Smooth muscle cell (in vitro differentiated cells): ENCODE data around the gene EFCAB6. TPM values are rescaled to one million over a fixed set of nuclear protein-coding genes. Genes with fewer than 3 reads are reported as not detected.

Experiments used
- DNase-seq: peaks from one replicate; lab custom pipeline; 2025; ENCODE audit not compliant: unreplicated experiment; lab: John Stamatoyannopoulos, UW
- H2AFZ ChIP-seq: fragments of 200-600 bp; sonication (generic); 2 replicates; pipeline ENCODE4 v1.6.0; 2016; ENCODE audit warnings: antibody characterized with exemption, low read depth, mild to moderate bottlenecking
- H3F3A ChIP-seq: fragments of 200-600 bp; sonication (generic); 2 replicates; pipeline ENCODE4 v1.6.0; 2017; ENCODE audit warnings: antibody characterized with exemption, low read depth
- H3K27ac ChIP-seq: fragments of 200-600 bp; sonication (generic); 2 replicates; pipeline ENCODE4 v1.5.1; 2016; ENCODE audit warnings: low read depth, mild to moderate bottlenecking
- H3K27me3 ChIP-seq: fragments of 200-600 bp; sonication (generic); 2 replicates; pipeline ENCODE4 v1.6.1; 2016; ENCODE audit warnings: low read depth, mild to moderate bottlenecking
- H3K36me3 ChIP-seq: fragments of 200-600 bp; sonication (generic); 2 replicates; pipeline ENCODE4 v1.5.1; 2016; ENCODE audit warnings: low read depth
- H3K4me1 ChIP-seq: fragments of 200-600 bp; sonication (generic); 2 replicates; pipeline ENCODE4 v1.5.1; 2016; ENCODE audit warnings: low read depth
- H3K4me2 ChIP-seq: fragments of 200-600 bp; sonication (generic); 2 replicates; pipeline ENCODE4 v1.6.0; 2016; ENCODE audit warnings: mild to moderate bottlenecking
- H3K4me3 ChIP-seq: fragments of 200-600 bp; sonication (generic); 2 replicates; pipeline ENCODE4 v1.5.1; 2016; ENCODE audit warnings: mild to moderate bottlenecking
- H3K79me2 ChIP-seq: fragments of 200-600 bp; sonication (generic); 2 replicates; pipeline ENCODE4 v1.6.0; 2016; ENCODE audit warnings: low read depth, mild to moderate bottlenecking
- H3K9ac ChIP-seq: fragments of 200-600 bp; sonication (generic); 2 replicates; pipeline ENCODE4 v1.6.0; 2016; ENCODE audit warnings: low read depth
- H3K9me3 ChIP-seq: fragments of 200-600 bp; sonication (generic); replicated peaks from 2 replicates; pipeline ENCODE4 v1.5.1; 2016; ENCODE audit warnings: low read depth
- H4K20me1 ChIP-seq: fragments of 200-600 bp; sonication (generic); 2 replicates; pipeline ENCODE4 v1.6.0; 2016; ENCODE audit warnings: low read depth
- WGBS: methylation state at CpG from one replicate; pipeline ENCODE4 v1.1.7; 2016; ENCODE audit warnings: low lambda C conversion rate; 5-methylcytosine and 5-hydroxymethylcytosine counted together
- polyA plus RNA-seq: library from polyadenylated mRNA; unstranded; fragments of >200 nt; fragmentation: Nextera tagmentation; extraction: Ambion mirVana; gene quantifications from 2 replicates; pipeline ENCODE4 v1.2.1, GENCODE V29; 2016
- total RNA-seq: library from RNA; depleted of rRNA; stranded (reverse); fragments of >200 nt; gene quantifications from 2 replicates; pipeline ENCODE4 v1.2.3, GENCODE V29; 2014
- TF ChIP-seq, protein P1 (sequence below): fragments of 200-600 bp; sonication (generic); IDR thresholded peaks from 2 replicates; pipeline ENCODE4 v1.5.1; 2017; ENCODE audit warnings: borderline replicate concordance, mild to moderate bottlenecking, antibody characterized with exemption; ENCODE audit not compliant: insufficient read depth, poor library complexity, severe bottlenecking

Gene EFCAB6
- total and polyA plus RNA-seq, 2 experiments from 2014 or later, result 0.80 to 2.9 TPM

DNA sequence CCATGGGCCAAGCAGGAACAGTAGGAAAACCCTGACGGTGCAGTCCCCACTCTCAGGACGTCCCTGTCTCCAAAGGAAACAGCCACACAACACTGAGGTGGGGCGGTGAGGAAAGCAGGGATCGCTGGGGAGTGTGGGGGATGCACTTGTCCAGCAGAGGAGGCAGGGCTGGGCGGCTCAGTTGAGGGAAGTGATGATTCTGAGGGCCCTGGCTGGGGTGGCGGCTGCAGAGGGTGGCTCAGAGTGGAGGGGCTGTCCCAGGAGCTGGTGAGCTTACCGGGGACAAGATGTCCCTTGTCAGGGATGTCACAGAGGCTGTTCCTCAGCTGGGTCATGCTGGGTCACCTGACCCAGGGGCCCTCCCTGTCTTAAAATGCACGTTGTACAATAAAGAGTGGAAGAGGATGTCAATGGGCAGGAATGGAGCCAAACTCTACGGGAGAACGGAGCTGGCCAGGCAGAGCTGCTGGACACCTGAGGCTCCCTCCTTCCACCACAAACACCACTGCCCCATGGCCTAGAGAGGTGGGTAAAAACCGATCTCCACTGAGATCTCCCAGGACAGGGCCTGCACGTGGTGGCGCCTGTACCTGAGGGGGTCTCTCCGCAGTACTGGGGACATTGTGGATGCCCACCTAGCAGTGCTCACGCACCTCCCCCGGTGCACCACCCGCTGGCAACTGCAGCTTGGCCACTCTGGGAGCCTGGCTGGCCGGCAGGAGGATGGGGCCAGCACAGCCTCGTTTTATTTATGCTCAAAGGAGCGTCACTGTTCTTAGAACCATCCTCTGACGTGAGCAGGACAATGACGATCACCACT, 9.7 kb upstream of the EFCAB6 start:
- Histone ChIP-seq H3K79me2 (no peaks in the 10 kb centered on the region), H3K4me3 (no peak overlapping the region)
- 96% methylated on average over 22 of the region's 22 CpGs for WGBS

DNA sequence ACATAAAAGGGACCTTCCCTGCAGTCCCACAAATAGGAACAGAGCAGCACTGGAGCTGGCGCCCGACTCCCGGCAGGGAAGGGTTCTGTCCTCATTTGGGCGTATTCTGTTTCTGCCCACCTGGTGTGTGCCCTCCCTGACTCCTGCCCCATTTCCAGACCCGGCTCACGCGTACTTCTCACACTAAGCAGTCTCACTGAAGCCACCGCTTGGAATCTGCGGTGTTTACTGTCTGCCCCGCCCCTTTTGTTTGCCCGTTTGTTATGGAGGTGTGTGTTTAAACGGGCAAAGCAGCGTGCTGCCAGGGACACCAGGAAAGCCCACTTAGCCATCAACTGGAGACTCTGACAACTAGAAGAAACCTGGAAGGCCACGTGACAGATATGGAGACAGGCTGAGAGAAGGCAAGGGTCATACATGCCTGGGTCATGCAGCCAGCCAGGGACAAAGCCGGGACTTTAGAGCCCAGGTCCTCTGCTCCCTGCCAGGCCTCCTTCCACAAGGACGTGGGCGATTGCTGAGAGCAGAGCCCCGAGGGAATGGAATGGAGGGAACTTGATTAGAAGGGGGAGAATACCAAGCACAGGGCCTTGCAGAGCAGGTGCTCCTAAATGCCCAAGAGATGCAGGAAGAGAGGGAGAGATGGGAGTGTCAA, 8.7 kb upstream of the EFCAB6 start:
- WGBS, result 82% methylated on average over 18 of the region's 18 CpGs
- Histone ChIP-seq H3K4me3 (no peak overlapping the region), H3K79me2 (no peaks in the 10 kb centered on the region), H3K36me3 (no peaks in the 10 kb centered on the region), H3K9ac (no peak overlapping the region), H2AFZ (no peak overlapping the region), H3K4me1 (no peaks in the 10 kb centered on the region), H3K27ac (no peak overlapping the region), H4K20me1 (no peaks in the 10 kb centered on the region), H3K4me2 (no peak overlapping the region), H3K9me3 (no peaks in the 10 kb centered on the region), H3F3A (peaks cover under 1% of the 10 kb centered on the region), H3K27me3 (no peaks in the 10 kb centered on the region)
- TF ChIP-seq, protein P1, sequence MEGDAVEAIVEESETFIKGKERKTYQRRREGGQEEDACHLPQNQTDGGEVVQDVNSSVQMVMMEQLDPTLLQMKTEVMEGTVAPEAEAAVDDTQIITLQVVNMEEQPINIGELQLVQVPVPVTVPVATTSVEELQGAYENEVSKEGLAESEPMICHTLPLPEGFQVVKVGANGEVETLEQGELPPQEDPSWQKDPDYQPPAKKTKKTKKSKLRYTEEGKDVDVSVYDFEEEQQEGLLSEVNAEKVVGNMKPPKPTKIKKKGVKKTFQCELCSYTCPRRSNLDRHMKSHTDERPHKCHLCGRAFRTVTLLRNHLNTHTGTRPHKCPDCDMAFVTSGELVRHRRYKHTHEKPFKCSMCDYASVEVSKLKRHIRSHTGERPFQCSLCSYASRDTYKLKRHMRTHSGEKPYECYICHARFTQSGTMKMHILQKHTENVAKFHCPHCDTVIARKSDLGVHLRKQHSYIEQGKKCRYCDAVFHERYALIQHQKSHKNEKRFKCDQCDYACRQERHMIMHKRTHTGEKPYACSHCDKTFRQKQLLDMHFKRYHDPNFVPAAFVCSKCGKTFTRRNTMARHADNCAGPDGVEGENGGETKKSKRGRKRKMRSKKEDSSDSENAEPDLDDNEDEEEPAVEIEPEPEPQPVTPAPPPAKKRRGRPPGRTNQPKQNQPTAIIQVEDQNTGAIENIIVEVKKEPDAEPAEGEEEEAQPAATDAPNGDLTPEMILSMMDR, result no peak
- DNase-seq, result no peak

More for the DNA sequence above, 9.7 kb upstream of the EFCAB6 start:
- Histone ChIP-seq H3K9ac (no peak overlapping the region), H3K36me3 (no peaks in the 10 kb centered on the region), H3K4me2 (no peak overlapping the region), H4K20me1 (no peaks in the 10 kb centered on the region), H3K27me3 (no peaks in the 10 kb centered on the region), H3K9me3 (no peaks in the 10 kb centered on the region), H3F3A (peaks cover 6% of the 10 kb centered on the region), H3K4me1 (peaks cover 2% of the 10 kb centered on the region), H2AFZ (no peak overlapping the region), H3K27ac (no peak overlapping the region)
- no peak for DNase-seq
- TF ChIP-seq, protein P1, result no peak

DNA sequence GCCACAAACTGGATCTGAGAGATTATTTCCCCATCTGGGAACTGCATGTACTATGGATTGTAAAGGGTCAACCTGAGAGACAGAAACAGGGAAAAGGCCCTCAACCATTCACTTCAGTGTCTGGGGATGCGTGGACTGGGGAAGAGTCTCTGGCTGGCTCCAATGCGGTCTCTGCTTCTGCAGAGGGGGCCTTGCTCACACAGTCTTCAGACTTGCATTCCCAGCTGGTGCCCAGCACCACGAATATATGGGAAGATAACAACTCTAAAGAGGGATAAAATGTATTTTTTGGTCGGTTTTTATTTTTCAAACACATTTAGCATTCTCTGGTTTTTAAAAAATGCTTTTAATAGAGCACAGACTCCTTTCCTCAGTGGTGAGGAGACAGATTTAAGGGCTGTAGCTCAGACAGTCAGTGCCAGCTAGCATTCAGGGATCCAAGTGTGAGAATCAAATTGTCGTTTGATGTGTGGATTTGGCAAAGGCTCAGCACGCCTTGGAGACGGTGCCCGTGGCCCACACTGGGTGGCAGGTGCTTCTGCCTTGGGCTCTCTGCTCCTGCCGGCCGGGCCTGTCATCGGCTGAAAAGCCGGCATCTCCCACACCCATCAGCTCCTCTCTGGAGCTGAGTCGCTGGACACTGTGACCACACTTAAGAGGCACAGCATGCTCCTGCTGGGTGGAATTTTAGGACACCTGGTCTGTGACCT, 8.0 kb upstream of the EFCAB6 start:
- Histone ChIP-seq H3K4me2 (no peak overlapping the region), H4K20me1 (no peaks in the 10 kb centered on the region), H3K27me3 (no peaks in the 10 kb centered on the region), H3K36me3 (no peaks in the 10 kb centered on the region), H3K9me3 (no peaks in the 10 kb centered on the region), H3K4me1 (no peaks in the 10 kb centered on the region), H3K79me2 (no peaks in the 10 kb centered on the region), H2AFZ (no peak overlapping the region), H3K4me3 (no peak overlapping the region), H3K27ac (no peak overlapping the region), H3K9ac (no peak overlapping the region), H3F3A (no peaks in the 10 kb centered on the region)
- no peak for DNase-seq
- TF ChIP-seq, protein P1, result no peak
- 89% methylated on average over 13 of the region's 13 CpGs for WGBS
